Immature natural killer cell (primary cell): ENCODE results near the gene DLG2. TPM values are rescaled to one million over a fixed set of nuclear protein-coding genes. Genes with fewer than 3 reads are reported as not detected.

ENCODE experiments used
- DNase-seq, 3 donors: peaks; one replicate each; pipeline ENCODE4 v3.0.0; 2022; ENCODE audit warnings: mixed read lengths in 1 of 3
- H3K27ac Mint-ChIP-seq, 6 donors: one replicate each; pipeline ENCODE4 v1.8.0; 2020; ENCODE audit warnings: mixed read lengths in 6 of 6, mild to moderate bottlenecking in 5 of 6, inconsistent platforms in 4 of 6, moderate library complexity in 3 of 6
- H3K27me3 Mint-ChIP-seq, 3 donors: one replicate each; pipeline ENCODE4 v1.8.0; 2020 to 2021; ENCODE audit warnings: low read depth in 3 of 3, mild to moderate bottlenecking in 3 of 3, mixed read lengths in 3 of 3, moderate library complexity in 3 of 3, inconsistent platforms in 1 of 3
- H3K36me3 Mint-ChIP-seq, 3 donors: one replicate each; pipeline ENCODE4 v1.8.0; 2020; ENCODE audit warnings: mixed read lengths in 3 of 3, inconsistent platforms in 2 of 3, mild to moderate bottlenecking in 2 of 3
- H3K4me1 Mint-ChIP-seq, 2 donors: one replicate each; pipeline ENCODE4 v1.8.0; 2020; ENCODE audit warnings: inconsistent platforms in 2 of 2, mild to moderate bottlenecking in 2 of 2, mixed read lengths in 2 of 2, moderate library complexity in 1 of 2
- H3K4me3 Mint-ChIP-seq, 5 donors: one replicate each; pipeline ENCODE4 v1.8.0; 2020; ENCODE audit warnings: mild to moderate bottlenecking in 5 of 5, mixed read lengths in 5 of 5, inconsistent platforms in 3 of 5, moderate library complexity in 3 of 5
- H3K9me3 Mint-ChIP-seq, 6 donors: one replicate each; pipeline ENCODE4 v1.8.0; 2020; ENCODE audit warnings: mild to moderate bottlenecking in 6 of 6, mixed read lengths in 6 of 6, inconsistent platforms in 4 of 6, moderate library complexity in 3 of 6
- polyA plus RNA-seq, 3 donors: library from polyadenylated mRNA; unstranded; fragments of 300-500 nt; fragmentation: Illumina TruSeq; gene quantifications; one replicate each; pipeline ENCODE4 v1.2.3, GENCODE V29; 2021

The DLG2 gene
- polyA plus RNA-seq, 3 donors from 2014 or later = 0.57 to 1.9 (median 1.2) TPM

DNA sequence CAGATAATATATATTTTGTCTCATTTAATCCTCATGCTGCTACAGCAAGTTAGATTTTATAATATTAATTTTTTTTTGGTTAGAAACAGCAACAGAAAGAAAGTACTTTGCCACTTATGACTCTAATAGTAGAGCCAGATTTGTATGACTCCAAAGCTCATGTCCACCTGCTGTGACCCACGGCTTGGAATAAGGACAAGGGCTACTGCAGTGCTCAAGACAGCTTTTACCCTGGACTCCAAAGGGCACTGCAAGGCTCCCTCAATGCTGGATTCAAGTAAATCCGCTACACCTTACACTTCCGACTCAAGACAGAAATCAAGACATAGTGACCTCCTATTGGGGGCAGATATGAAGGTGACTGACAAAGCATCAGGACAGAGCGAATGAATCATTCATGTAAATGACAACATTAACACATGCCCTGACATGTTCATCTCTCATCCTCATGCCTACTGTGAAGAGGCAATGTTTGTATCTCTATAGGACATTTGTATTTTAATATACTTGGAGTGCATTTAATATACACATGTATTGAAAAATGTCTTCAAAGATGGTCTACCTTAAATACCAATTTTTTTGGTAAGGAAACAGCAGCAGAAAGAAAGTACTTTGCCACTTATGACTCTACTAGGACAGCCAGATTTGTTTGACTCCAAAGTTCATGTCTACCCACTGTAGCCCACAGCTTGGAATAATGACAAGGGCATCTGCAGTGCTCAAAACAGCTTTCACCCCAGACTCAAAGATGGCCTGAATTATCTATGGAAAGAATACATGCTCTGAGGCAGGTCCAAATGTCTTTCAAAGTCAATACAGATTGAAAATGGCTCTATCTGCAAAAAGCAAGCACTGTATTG lies 1965.4 kb downstream of the DLG2 start:
- DNase-seq = no peak
- H3K27ac Mint-ChIP-seq = no peak overlapping the region

DNA sequence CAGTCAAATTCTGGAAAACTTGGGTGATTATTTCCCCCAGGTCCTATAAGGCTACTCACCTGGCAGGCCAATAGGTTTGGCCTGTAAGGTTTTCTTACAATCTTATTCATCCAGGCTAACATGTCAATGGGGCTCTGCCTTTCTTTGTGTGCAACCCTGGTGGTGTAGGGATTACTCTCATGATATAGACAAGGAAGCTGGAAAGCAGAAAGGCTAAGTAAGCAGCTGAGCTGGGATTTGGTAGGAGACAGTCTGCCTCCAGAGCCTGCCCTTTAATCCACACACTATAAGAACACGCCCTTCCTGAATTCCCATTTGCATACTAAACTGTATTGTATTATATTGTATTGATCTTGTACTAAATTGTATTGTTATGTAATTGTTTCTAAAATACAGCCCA lies 1967.7 kb downstream of the DLG2 start:
- H3K4me3 Mint-ChIP-seq = no peak overlapping the region
- H3K36me3 Mint-ChIP-seq = no peaks in the 10 kb centered on the region
- H3K9me3 Mint-ChIP-seq = peaks cover 0 to 2% (median under 1%) of the 10 kb centered on the region in 6 donors
- DNase-seq = no peak
- peaks cover 0 to 4% (median 0%) of the 10 kb centered on the region in 3 donors for H3K27me3 Mint-ChIP-seq
- H3K4me1 Mint-ChIP-seq = no peaks in the 10 kb centered on the region
- H3K27ac Mint-ChIP-seq = no peak overlapping the region

More for the DNA sequence above, 1965.4 kb downstream of the DLG2 start:
- Mint-ChIP-seq H3K9me3 (peaks cover 0 to 4% (median under 1%) of the 10 kb centered on the region in 6 donors), H3K36me3 (no peaks in the 10 kb centered on the region), H3K27me3 (peaks cover 0 to 2% (median 0%) of the 10 kb centered on the region in 3 donors), H3K4me1 (no peaks in the 10 kb centered on the region), H3K4me3 (no peak overlapping the region)

DNA sequence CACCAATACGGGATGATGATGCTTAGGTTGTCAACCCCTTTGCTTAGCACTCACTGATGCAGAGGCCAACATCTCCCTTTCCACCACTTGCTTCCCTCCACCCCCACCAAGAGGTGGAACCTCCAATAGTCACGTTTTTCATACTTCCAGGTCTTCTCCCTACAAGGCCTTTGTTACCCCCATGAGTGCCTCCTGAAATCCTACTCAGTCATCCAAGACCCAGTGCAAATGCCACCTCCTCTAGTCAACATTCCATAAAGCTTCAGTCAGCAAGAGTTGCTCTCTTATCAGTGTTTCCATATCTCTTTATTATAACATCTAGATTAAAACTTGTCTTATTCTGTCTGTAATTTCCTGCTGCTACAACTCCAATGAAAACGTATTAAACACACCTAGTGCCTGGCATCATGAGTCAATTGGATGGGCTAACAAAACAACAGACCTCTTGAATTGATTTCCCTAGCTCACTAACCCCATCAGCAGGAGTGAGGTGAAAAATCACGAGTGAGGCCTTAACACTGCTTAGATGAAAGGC lies 1970.3 kb downstream of the DLG2 start:
- Mint-ChIP-seq H3K27ac (no peak overlapping the region), H3K4me1 (no peaks in the 10 kb centered on the region)

DNA sequence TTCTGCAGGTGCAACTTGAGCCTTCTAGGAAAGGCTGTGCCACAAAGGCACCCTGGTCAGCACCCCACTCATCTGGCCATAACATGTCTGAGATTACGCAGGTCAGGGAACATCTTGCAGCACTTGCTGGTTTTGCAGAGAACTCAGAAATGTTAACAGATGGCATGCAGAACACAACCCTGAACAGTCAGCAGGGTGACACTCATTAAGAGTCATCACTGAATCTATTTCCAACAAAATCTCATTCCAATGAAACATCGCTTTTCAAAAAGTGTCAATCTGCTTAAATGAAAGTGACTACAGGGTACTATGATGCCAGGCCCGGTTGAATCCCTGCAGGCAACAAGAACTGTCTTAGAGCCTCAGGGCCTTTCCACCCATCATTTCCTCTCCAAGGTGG lies 1971.2 kb downstream of the DLG2 start:
- Mint-ChIP-seq H3K4me3 (no peak overlapping the region), H3K4me1 (no peaks in the 10 kb centered on the region), H3K36me3 (no peaks in the 10 kb centered on the region), H3K9me3 (peaks cover 0 to 10% (median 4%) of the 10 kb centered on the region in 6 donors), H3K27ac (no peak overlapping the region), H3K27me3 (peaks cover 0 to 4% (median 0%) of the 10 kb centered on the region in 3 donors)
- no peak for DNase-seq

More for the DNA sequence above, 1970.3 kb downstream of the DLG2 start:
- Mint-ChIP-seq H3K27me3 (peaks cover 0 to 4% (median 0%) of the 10 kb centered on the region in 3 donors), H3K4me3 (no peak overlapping the region), H3K9me3 (peaks cover 0 to 10% (median 4%) of the 10 kb centered on the region in 6 donors), H3K36me3 (no peaks in the 10 kb centered on the region)
- DNase-seq = no peak

DNA sequence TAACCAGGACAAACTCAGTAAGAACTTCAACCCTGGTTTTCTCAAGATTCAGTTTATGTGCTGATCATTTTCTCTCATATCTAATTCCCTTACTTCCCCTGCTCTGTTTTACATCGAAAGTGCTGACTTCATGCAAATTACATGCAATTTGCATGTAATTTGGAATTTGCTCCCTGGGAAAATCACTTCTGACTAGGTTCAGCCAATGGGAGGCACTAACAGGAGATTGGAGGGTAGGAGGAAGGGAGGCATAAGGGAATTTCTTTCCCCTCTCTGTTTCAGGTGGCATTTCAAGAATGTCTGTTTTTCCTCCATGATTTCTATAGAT lies 1977.7 kb downstream of the DLG2 start:
- no peak overlapping the region for H3K27ac Mint-ChIP-seq
- H3K4me3 Mint-ChIP-seq = no peak overlapping the region
- no peak for DNase-seq
- H3K27me3 Mint-ChIP-seq = peaks cover 1 to 2% (median 2%) of the 10 kb centered on the region in 3 donors
- H3K4me1 Mint-ChIP-seq = no peaks in the 10 kb centered on the region
- peaks cover 0 to 9% (median 5%) of the 10 kb centered on the region in 6 donors for H3K9me3 Mint-ChIP-seq
- no peaks in the 10 kb centered on the region for H3K36me3 Mint-ChIP-seq

DNA sequence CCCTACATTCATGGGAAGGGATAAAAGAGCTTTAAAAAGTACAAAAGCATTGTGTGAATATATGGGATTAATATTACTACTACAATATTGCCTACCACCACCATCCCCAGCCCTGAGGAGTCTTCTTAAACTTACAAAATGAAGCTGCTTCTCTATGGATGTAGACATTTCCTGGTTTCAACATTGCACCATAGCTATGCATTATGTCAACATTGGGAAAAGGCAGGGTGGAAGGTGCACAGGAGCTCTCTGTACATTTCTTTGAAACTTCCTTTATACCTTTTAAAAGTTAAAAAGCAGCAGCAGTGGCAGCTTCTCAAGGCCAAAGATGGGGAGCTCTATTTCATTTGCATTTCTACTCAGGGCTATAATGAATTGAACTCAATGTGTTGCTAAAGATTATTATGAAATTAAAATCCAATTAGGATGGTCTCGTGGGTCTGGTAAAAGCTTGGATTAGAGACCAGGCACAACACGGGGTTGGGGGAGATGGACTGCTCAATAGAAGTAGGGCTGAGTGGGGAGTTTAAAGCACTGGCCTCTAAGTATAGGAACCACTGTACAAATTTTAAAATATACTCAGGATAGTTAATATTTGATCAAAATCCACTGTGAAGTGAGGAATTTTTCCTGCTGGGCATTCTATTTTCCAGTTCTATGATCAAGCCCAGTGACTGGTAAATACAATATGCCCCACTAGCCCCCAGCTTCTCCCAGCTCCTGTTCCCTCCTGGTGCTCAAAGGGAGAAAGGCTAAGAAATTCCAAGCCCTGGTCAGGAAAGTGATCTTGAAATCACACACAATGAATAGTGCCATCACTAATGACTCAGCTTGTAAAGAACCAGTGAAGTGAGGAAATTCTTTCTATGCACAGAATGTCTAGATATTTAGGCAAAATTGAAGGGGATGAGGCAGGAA lies 1978.3 kb downstream of the DLG2 start:
- no peak for DNase-seq
- H3K4me1 Mint-ChIP-seq = no peaks in the 10 kb centered on the region
- H3K27me3 Mint-ChIP-seq = peaks cover 1 to 2% (median 2%) of the 10 kb centered on the region in 3 donors
- no peak overlapping the region for H3K4me3 Mint-ChIP-seq
- peaks cover 0 to 8% (median 0%) of the 10 kb centered on the region in 6 donors for H3K9me3 Mint-ChIP-seq
- H3K27ac Mint-ChIP-seq = no peak overlapping the region
- H3K36me3 Mint-ChIP-seq = no peaks in the 10 kb centered on the region

DNA sequence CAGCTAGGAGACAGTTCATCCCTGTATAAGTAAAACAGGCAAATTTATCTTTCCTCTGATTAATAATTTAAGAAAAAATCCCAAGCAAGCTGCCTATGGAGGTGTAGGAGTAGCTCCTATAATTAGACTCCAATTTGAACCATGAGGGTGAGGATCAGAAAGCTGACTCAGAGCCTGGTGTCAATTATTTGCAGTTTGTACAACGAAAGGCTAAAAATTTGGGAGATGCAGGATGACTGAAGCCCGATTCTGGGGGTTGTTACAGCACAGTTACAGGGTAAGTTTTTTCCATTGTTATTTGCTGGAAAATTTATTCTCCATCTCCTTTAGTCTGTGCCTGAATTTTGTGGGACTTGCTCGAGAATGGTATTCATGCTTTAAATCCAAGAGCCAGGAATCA lies 1981.6 kb downstream of the DLG2 start:
- DNase-seq = no peak
- Mint-ChIP-seq H3K4me1 (no peaks in the 10 kb centered on the region), H3K27me3 (peaks cover 0 to 2% (median 1%) of the 10 kb centered on the region in 3 donors), H3K9me3 (peaks cover 0 to 8% (median 0%) of the 10 kb centered on the region in 6 donors), H3K4me3 (no peak overlapping the region), H3K27ac (no peak overlapping the region), H3K36me3 (no peaks in the 10 kb centered on the region)

DNA sequence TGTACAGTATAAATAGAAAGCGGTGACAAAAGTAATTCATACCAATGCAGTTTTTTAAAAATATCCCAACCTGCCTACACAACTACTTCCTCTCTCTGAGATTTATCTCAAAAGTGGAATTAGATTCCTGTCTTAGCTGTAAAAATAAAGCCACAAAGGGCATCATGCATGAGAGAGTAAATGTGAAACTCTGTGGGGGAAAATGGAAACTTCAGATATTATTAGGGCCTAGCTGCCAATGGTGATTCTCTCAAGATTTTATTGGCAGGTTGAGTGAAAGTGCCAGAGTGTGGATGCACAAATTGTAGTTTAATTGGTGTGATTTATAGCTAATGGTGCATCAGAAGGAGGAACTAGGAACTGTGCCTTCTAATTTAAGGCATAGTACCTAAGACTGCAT lies 1984.0 kb downstream of the DLG2 start:
- Mint-ChIP-seq H3K4me1 (no peaks in the 10 kb centered on the region), H3K4me3 (no peak overlapping the region), H3K27ac (no peak overlapping the region), H3K9me3 (peaks cover 0 to 10% (median 0%) of the 10 kb centered on the region in 6 donors), H3K27me3 (peaks cover 0 to 5% (median 0%) of the 10 kb centered on the region in 3 donors), H3K36me3 (no peaks in the 10 kb centered on the region)
- DNase-seq = no peak

DNA sequence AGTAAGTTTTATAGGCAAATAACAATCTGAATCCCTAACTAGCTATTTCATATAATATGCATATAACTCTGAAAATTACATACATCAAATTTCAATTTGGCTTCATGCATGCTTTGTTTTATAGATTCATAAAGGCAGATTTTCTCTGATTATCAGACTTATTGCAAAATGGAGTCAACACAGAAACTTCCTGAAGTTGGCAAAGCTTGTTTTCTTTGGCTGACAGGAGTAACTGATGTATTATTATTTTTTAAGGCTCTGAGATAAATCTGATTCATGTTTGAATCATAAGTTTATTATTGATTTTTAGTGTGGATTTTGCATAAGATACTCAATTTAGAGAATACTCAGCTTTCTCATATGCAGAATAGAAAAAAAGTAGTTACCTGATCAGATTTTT lies 1984.6 kb downstream of the DLG2 start:
- DNase-seq = no peak
- H3K27me3 Mint-ChIP-seq = peaks cover 0 to 5% (median 0%) of the 10 kb centered on the region in 3 donors
- no peak overlapping the region for H3K27ac Mint-ChIP-seq
- H3K9me3 Mint-ChIP-seq = peaks cover 0 to 10% (median 0%) of the 10 kb centered on the region in 6 donors
- no peaks in the 10 kb centered on the region for H3K4me1 Mint-ChIP-seq
- H3K36me3 Mint-ChIP-seq = no peaks in the 10 kb centered on the region
- no peak overlapping the region for H3K4me3 Mint-ChIP-seq

DNA sequence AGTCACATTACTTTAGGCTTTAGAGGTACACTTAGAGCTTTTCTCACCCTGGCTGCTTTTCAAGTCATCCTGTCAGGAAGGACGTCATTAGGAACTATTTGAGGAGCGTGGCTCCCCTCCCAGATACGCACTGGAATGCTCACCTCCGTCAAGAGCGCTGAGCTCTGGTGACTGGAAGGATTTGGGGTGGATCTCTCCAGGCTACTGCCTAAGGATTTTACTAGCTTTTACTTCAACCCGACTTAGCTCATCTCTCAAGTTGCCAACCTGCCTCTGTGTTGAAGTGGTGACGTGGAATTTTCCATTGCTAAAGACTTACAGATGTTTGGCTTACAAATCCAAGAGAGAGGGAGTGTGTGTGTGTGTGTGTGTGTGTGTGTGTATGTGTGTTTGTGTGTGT lies 1985.6 kb downstream of the DLG2 start:
- no peak overlapping the region for H3K27ac Mint-ChIP-seq
- no peaks in the 10 kb centered on the region for H3K4me1 Mint-ChIP-seq
- H3K4me3 Mint-ChIP-seq = no peak overlapping the region
- H3K9me3 Mint-ChIP-seq = peaks cover 0 to 7% (median 0%) of the 10 kb centered on the region in 6 donors
- no peaks in the 10 kb centered on the region for H3K36me3 Mint-ChIP-seq
- H3K27me3 Mint-ChIP-seq = peaks cover 0 to 3% (median 0%) of the 10 kb centered on the region in 3 donors
- no peak for DNase-seq

DNA sequence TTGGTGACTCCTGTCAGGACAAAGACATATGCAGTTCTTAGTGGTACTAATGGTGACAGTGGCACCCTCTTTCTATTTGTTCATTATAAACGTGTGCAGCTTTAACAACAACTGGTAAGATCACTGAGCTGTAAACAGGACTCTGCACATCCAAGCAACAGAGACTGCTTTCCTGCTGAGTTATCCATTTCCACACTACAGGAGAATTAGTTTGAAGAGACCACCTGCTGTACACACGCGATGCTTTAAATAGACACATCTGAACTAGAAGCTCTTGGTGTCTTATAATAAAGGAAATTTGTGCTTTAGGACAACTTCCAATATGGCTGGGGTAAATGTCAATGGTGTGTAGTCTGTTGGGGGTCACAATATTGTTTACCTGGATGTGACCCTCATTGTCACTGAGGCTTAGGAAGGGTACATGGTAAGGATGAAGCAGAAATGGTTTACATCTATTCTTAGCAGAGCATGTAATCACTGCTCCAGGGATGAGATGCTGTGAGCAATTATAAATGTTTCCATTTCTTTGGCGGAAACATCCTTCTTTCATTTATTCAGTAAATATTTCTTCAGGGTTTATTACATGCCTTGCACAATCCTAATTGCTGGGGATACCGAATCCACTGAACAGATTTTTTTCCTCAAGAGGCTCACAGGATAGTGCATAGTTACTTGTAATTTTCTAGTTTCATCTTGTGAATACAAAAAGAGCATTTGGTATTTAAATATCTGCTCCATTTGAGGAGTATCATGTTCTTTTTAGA lies 1987.0 kb downstream of the DLG2 start:
- H3K4me1 Mint-ChIP-seq = no peaks in the 10 kb centered on the region
- no peak for DNase-seq
- peaks cover 0 to 3% (median 0%) of the 10 kb centered on the region in 3 donors for H3K27me3 Mint-ChIP-seq
- no peak overlapping the region for H3K27ac Mint-ChIP-seq
- H3K4me3 Mint-ChIP-seq = no peak overlapping the region
- H3K36me3 Mint-ChIP-seq = no peaks in the 10 kb centered on the region
- peaks cover 0 to 6% (median 0%) of the 10 kb centered on the region in 6 donors for H3K9me3 Mint-ChIP-seq

DNA sequence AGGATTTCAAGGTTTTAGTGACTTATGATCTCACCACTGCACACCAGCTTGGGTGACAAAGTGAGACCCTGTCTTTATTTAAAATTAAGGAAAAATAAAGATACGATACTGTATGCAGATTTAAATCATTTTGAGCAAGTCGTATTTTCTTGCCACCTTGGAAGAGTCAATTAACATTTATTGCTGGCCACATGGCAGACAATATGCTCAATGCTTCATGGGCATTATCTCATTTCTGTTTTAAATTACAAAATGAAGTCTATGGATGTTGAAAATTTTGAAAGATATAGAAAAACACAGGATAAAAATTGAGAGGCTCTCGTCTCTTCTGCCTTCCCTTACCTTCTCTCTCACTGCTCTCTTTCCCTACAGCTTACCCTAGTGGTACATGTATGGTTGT lies 1992.0 kb downstream of the DLG2 start:
- peaks cover 0 to 4% (median under 1%) of the 10 kb centered on the region in 6 donors for H3K9me3 Mint-ChIP-seq
- H3K4me3 Mint-ChIP-seq = no peak overlapping the region
- H3K27me3 Mint-ChIP-seq = peaks cover 0 to 3% (median 0%) of the 10 kb centered on the region in 3 donors
- no peak for DNase-seq
- H3K36me3 Mint-ChIP-seq = no peaks in the 10 kb centered on the region
- no peaks in the 10 kb centered on the region for H3K4me1 Mint-ChIP-seq
- H3K27ac Mint-ChIP-seq = no peak overlapping the region

DNA sequence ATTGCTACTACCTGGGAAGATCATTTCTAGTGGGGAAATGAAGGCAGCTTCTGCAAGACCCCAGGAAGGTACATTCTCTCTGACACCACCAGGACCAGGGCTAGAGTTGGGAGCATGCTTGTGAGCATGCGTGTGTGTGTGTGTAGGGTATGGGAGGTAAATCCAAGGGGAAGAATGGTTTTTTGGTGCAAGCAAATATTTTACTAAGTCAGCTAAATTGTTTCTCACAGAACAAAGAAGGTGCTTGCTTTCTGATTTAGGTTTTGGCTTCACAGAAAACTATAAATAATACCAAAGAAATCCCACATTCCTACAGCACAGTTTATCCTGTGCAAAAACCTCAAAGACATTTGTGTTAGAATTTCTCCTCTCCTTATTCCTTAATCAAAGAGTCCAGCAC lies 1996.9 kb downstream of the DLG2 start:
- Mint-ChIP-seq H3K9me3 (peaks cover 0 to 4% (median under 1%) of the 10 kb centered on the region in 6 donors), H3K27me3 (no peaks in the 10 kb centered on the region), H3K36me3 (no peaks in the 10 kb centered on the region), H3K27ac (no peak overlapping the region), H3K4me1 (no peaks in the 10 kb centered on the region), H3K4me3 (no peak overlapping the region)
- no peak for DNase-seq
